ENCODE data around the gene MOCOS. TPM values are rescaled to one million over a fixed set of nuclear protein-coding genes. Genes with fewer than 3 reads are reported as not detected.

MOCOS gene
- polyA plus RNA-seq, 5 donors: 0.64 to 1.2 (median 1.1) TPM

- no peak for DNase-seq
These were observed 77.7 kb downstream of the MOCOS start for GRCh38 chr18:36265015-36265414.

GRCh38 chr18:36269157-36269556 is 81.9 kb downstream of the MOCOS start:
- no peak for DNase-seq

- no peak for DNase-seq
These were observed 83.9 kb downstream of the MOCOS start for GRCh38 chr18:36271153-36271552.

GRCh38 chr18:36273347-36273746 is 86.0 kb downstream of the MOCOS start:
- no peak for DNase-seq

- no peak for DNase-seq
These were observed 86.9 kb downstream of the MOCOS start for GRCh38 chr18:36274083-36274715.

- DNase-seq: no peak
These were observed 88.3 kb downstream of the MOCOS start for GRCh38 chr18:36275561-36275960.

GRCh38 chr18:36279001-36279400 is 91.7 kb downstream of the MOCOS start:
- no peak for DNase-seq

GRCh38 chr18:36281936-36282335 is 94.6 kb downstream of the MOCOS start:
- DNase-seq: no peak

GRCh38 chr18:36283448-36283847 is 96.2 kb downstream of the MOCOS start:
- no peak for DNase-seq

GRCh38 chr18:36284268-36284667 is 97.0 kb downstream of the MOCOS start:
- DNase-seq: no peak

GRCh38 chr18:36284671-36285295 is 97.5 kb downstream of the MOCOS start:
- peak; percentile 44 to 51 for DNase-seq

GRCh38 chr18:36287653-36288052 is 100.4 kb downstream of the MOCOS start:
- no peak for DNase-seq

- no peak for DNase-seq
These were observed 101.4 kb downstream of the MOCOS start for GRCh38 chr18:36288689-36289088.

- no peak for DNase-seq
These were observed 106.7 kb downstream of the MOCOS start for GRCh38 chr18:36294031-36294430.

- DNase-seq: no peak
These were observed 107.9 kb downstream of the MOCOS start for GRCh38 chr18:36295214-36295613.

- no peak for DNase-seq
These were observed 108.6 kb downstream of the MOCOS start for GRCh38 chr18:36295880-36296301.

GRCh38 chr18:36296650-36297416 is 109.5 kb downstream of the MOCOS start:
- peak; percentile 56 to 64 for DNase-seq

GRCh38 chr18:36297417-36298125 is 110.3 kb downstream of the MOCOS start, which contains the start of gene FHOD3:
Gene FHOD3, plus strand, starts transcription at chr18:36297713. Its CDS starts 123 bp downstream, at chr18:36297836.
- DNase-seq: peak; percentile 17 to 23

- DNase-seq: no peak
These were observed 110.9 kb downstream of the MOCOS start for GRCh38 chr18:36298126-36298741.

- DNase-seq: no peak
These were observed 111.7 kb downstream of the MOCOS start for GRCh38 chr18:36299015-36299414.

GRCh38 chr18:36300211-36300610 is 112.9 kb downstream of the MOCOS start:
- no peak for DNase-seq

GRCh38 chr18:36301884-36302283 is 114.6 kb downstream of the MOCOS start:
- no peak for DNase-seq

Data from right lung (tissue), 5 donors.